ENCODE results near the gene LNX2.

The LNX2 gene

GRCh38 chr13:27620377-27621115 is at the start of gene LNX2:
Gene LNX2, minus strand, starts transcription at chr13:27620529. Its CDS starts 38,826 bp downstream, at chr13:27581703.
- peak; percentile 82 for DNase-seq

GRCh38 chr13:27667946-27668345 is 47.6 kb upstream of the LNX2 start:
- DNase-seq: no peak

- DNase-seq: no peak
Measured at GRCh38 chr13:27666951-27667350, 46.6 kb upstream of the LNX2 start.

GRCh38 chr13:27665761-27666160 is 45.4 kb upstream of the LNX2 start:
- DNase-seq: no peak

DNA sequence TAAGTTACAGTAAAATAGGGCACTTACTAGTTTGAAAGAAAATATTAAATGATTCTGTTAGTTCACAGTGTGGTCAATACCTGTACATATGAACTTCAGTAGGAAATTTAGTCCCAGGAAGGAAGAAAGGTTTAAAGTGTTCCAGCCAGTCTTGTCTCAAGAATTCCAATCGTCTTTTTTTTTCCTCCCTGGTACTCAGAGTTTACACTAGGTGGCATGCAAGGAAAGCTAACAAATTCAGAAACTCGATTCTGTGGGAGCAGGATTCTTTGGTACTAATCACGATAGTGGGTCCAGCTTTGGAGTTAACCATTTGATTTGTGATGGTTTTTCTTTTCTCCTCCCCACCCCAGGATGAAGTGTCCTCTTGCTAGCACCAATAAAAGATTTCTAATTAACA is 45.0 kb upstream of the LNX2 start:
- DNase-seq: no peak

- DNase-seq: no peak
Measured at GRCh38 chr13:27663947-27664346, 43.6 kb upstream of the LNX2 start.

GRCh38 chr13:27662738-27663470 is 42.6 kb upstream of the LNX2 start:
- DNase-seq: no peak

DNA sequence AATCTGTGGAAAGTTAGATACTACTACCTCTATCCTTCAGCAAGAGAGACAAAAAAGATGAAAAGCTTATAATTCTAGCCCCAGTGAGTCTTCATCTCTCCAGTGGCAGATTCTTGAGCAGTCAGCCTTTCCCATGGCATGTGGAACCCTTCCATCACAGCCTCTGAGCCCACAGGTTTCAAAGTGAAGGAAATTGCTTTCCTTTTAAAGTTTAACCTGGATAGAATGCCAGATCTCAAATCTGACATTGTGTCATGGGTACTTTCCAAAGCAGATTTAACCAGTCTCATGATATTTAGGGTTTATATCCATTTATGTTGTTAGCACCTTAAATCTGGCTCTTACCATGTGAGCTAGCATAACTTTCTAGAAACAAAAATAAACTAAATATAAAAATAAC is 40.7 kb upstream of the LNX2 start:
- DNase-seq: no peak

DNA sequence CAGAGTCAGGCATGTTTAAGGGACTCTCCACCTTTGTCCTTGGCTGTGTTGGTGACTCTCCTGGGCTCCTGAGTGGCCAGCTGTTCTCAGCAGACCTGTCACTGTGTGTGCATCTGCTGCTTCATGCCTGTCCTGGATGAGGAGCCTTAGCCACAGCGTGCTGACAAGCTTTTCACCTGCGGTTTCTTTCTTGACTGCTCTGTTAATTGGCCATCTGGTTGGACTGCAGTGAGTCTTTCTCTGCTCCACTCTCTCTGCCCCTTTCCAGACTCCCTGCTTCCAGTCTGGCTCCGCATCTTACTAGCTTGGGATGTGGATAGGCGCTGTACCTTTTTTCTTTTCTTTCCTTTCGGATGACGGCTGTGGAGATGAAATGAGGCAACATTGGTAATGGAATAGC is 40.2 kb upstream of the LNX2 start:
- DNase-seq: no peak

- DNase-seq: no peak
Measured at GRCh38 chr13:27659145-27659865, 39.0 kb upstream of the LNX2 start.

DNA sequence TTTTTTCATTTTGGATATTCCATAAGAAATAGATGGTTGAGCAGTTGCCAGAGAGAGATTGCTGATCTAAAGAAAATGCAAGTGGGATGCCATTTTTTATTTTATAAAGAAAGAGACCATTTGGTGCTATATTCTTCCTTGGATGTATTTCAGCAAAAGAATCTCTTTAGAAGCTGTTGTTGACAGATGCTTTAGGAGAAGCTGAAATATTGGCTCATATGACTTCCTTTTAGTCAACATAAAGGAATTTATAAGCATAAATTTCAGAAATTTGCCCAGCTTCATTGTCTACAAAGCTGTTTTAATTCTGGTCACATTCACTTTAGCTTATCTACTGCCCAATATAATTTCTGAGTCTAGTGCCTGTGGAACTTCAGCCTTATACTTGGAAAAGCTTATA is 38.2 kb upstream of the LNX2 start:
- DNase-seq: no peak

- no peak for DNase-seq
Measured at GRCh38 chr13:27657724-27658123, 37.4 kb upstream of the LNX2 start.

DNA sequence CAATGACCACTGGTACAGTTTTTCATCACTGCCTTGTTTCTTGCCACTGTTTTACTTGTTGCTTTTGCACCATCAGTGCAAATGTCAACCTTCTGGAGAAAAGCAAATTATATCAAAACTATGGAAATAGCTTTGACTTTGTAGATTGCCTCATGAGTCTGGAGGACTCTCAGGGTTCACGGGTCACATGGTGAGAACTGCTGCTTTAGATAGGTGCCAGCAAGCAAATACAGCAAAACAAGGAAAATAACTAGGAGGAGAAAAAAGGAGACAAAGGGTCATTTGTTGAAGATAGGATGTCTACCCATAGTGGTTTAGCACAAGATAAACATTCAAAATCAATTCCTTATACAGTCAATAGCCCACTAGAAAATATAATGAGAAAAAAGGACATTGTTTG is 34.5 kb upstream of the LNX2 start:
- DNase-seq: no peak

- DNase-seq: no peak
Measured at GRCh38 chr13:27654059-27654458, 33.7 kb upstream of the LNX2 start.

DNA sequence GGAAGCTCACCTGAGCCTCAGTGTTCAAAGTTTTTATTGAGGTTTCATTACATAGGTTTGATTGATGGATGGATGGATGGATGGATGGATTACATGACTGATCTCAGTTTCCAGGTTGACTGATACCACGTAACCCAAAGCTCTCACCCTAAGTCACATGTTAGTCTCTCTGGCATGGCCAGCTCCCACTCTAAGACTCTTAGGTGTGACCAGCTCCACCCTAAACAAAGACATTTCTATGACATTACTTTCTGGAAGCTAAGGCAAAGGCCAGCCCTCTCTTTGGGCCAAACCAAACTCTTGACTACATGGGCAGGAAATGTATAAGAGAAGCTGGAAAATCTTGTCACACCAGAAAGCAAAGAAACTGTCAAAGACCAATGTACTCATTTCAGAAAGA is 30.0 kb upstream of the LNX2 start:
- no peak for DNase-seq

GRCh38 chr13:27644302-27644701 is 24.0 kb upstream of the LNX2 start:
- no peak for DNase-seq

GRCh38 chr13:27643334-27644132 is 23.2 kb upstream of the LNX2 start:
- no peak for DNase-seq

GRCh38 chr13:27641711-27642502 is 21.6 kb upstream of the LNX2 start:
- no peak for DNase-seq

DNA sequence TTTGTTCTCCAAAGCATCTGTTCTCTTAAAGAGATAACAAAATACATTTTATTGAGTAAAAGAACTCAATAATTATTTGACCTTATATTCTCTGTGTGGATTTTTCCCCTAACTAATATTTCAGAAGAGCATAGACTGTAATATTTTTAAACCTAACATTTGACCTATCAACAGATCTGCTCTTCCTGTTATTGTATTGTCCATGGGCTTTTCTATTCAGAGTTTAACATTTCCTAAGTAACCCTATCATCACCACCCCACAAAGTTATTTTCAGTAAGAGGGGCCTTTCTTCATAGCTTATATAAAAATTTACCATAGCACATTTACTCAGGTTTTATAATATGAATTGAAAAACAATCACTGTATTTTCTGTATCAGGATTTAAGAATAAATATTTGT is 18.9 kb upstream of the LNX2 start:
- no peak for DNase-seq

- no peak for DNase-seq
Measured at GRCh38 chr13:27638521-27638920, 18.2 kb upstream of the LNX2 start.

DNA sequence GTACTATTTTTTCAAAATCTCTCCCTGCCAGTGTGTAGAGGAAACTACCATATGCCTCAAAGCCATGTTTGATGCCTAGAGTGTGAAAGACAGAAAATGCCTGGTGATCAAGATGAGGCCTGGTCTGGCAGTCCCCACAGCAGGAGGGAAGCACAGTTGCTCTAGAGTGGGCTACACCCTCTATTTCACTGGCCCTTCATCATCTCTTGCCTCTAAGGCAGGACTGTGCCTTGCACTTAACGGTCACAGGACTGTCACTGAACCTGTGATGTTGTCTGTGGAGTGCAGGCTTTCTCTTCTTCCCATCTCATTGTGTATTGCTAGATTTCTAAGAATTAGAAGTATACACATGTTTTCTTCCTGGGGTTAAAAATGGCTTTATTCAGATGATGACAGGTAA is 17.7 kb upstream of the LNX2 start:
- DNase-seq: no peak

DNA sequence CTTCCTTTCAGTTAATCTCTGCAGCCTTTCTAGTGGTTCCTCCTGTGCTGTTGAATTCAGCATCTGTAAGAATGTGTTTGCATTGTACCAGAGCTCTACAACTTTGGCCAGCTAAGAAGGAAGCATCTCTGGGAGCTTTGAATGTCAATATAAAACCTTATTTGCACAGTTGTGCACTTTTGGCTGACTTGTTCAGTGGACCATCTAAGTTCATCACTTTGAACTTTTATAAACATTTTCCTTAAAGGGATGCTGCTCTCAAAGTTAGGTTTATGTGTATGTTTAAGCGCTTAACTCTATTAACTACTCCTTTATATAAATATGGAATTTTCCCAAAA is 16.9 kb upstream of the LNX2 start:
- DNase-seq: no peak

All from GOT3 (cell line).